Muscle layer of colon (tissue), 2 donors: Measurements from ENCODE around the gene TTC9B.

Source experiments
- H3K27ac ChIP-seq: one replicate; pipeline ENCODE4 v1.7.0; 2013; ENCODE audit warnings: low read depth, mild to moderate bottlenecking, low read length, moderate library complexity
- H3K27me3 ChIP-seq, 2 donors: one replicate each; pipeline ENCODE4 v1.7.0; 2013; ENCODE audit warnings: low read length in 2 of 2, mild to moderate bottlenecking in 2 of 2; ENCODE audit not compliant: insufficient read depth in 2 of 2, control insufficient read depth in 1 of 2
- H3K36me3 ChIP-seq: one replicate; pipeline ENCODE4 v1.7.0; 2013; ENCODE audit warnings: mild to moderate bottlenecking, low read length; ENCODE audit not compliant: insufficient read depth
- H3K4me1 ChIP-seq: one replicate; pipeline ENCODE4 v1.7.0; 2013; ENCODE audit warnings: mild to moderate bottlenecking, low read length; ENCODE audit not compliant: insufficient read depth
- H3K4me3 ChIP-seq, 2 donors: one replicate each; pipeline ENCODE4 v1.7.0; 2013; ENCODE audit warnings: low read length in 2 of 2, low read depth in 1 of 2, mild to moderate bottlenecking in 1 of 2, moderate library complexity in 1 of 2
- H3K9ac ChIP-seq: one replicate; pipeline ENCODE4 v1.7.0; 2013; ENCODE audit warnings: low read length
- H3K9me3 ChIP-seq: one replicate; pipeline ENCODE4 v1.7.0; 2013; ENCODE audit warnings: mild to moderate bottlenecking, low read length
- donor health status: abdominal sarcoma.
- donor health status: Adenocarcinoma of cecum.

The TTC9B gene

GRCh38 chr19:40217934-40218890 lies at the start of gene TTC9B:
Gene TTC9B, minus strand, starts transcription at chr19:40218384. Its CDS starts 3 bp downstream, at chr19:40218381.
- Histone ChIP-seq H3K9ac (no peak within 1 kb of the TSS), H3K9me3 (no peaks in the 10 kb centered on the region), H3K27ac (no peak within 1 kb of the TSS), H3K4me1 (no peaks in the 10 kb centered on the region), H3K27me3 (peaks cover 23 to 64% of the 10 kb centered on the region in 2 donors), H3K36me3 (no peaks in the 10 kb centered on the region), H3K4me3 (no peak within 1 kb of the TSS)

- H3K27me3 ChIP-seq: no peaks in the 10 kb centered on the region
- no peaks in the 10 kb centered on the region for H3K9me3 ChIP-seq
- H3K27ac ChIP-seq: no peak overlapping the region
- H3K36me3 ChIP-seq: peaks cover 38% of the 10 kb centered on the region
- no peak overlapping the region for H3K9ac ChIP-seq
- peaks cover 28% of the 10 kb centered on the region for H3K4me1 ChIP-seq
- no peak overlapping the region for H3K4me3 ChIP-seq
These were observed 49.4 kb upstream of the TTC9B start for GRCh38 chr19:40267601-40267997.

DNA sequence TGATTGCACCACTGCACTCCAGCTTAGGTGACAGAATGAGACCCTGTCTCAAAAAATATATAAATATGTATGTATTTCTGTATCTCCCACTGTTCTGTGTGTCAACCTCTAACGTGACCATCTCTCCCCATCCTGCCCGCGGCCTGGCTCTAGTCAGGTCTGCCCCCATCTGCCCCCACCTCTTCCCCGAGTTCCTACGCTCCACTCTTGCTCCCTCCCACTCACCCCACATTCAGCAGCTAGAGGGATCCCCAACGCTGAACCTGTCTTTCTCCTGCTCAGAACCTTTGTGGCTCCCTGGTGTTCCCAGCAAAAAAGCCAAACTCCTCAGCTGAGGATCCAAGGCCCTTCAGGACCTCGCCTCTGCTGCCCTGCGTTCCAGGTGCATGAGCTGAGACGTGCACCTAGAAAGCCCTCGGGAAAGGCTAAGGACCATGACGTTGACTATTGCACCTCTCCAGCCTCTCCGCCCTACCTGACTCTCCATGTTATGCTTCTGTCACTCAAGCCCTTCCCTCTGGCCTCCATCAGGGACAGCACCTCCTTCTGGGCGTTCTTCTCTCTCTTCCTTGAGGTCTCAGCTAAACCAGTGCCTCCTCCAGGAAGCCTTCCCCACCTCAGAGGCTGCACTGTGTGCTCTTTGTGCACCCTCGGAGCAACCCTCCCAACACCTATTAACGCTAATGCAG lies 48.9 kb upstream of the TTC9B start:
- Histone ChIP-seq H3K9ac (no peak overlapping the region), H3K27me3 (no peaks in the 10 kb centered on the region), H3K27ac (no peak overlapping the region), H3K9me3 (no peaks in the 10 kb centered on the region), H3K4me3 (no peak overlapping the region), H3K4me1 (peaks cover 28% of the 10 kb centered on the region), H3K36me3 (peaks cover 37% of the 10 kb centered on the region)

- H3K9me3 ChIP-seq: no peaks in the 10 kb centered on the region
- H3K9ac ChIP-seq: no peak overlapping the region
- peaks cover 28% of the 10 kb centered on the region for H3K4me1 ChIP-seq
- H3K36me3 ChIP-seq: peaks cover 30% of the 10 kb centered on the region
- no peak overlapping the region for H3K27ac ChIP-seq
- H3K4me3 ChIP-seq: no peak overlapping the region
- no peaks in the 10 kb centered on the region for H3K27me3 ChIP-seq
These were observed 47.9 kb upstream of the TTC9B start for GRCh38 chr19:40266119-40266518.

- Histone ChIP-seq H3K27me3 (no peaks in the 10 kb centered on the region), H3K36me3 (peaks cover 30% of the 10 kb centered on the region), H3K4me3 (no peak overlapping the region), H3K9me3 (no peaks in the 10 kb centered on the region), H3K4me1 (peaks cover 28% of the 10 kb centered on the region), H3K27ac (no peak overlapping the region), H3K9ac (no peak overlapping the region)
These were observed 47.5 kb upstream of the TTC9B start for GRCh38 chr19:40265763-40266099.

- H3K9ac ChIP-seq: no peak overlapping the region
- no peak overlapping the region for H3K4me3 ChIP-seq
- H3K27ac ChIP-seq: no peak overlapping the region
- H3K36me3 ChIP-seq: peaks cover 25% of the 10 kb centered on the region
- H3K9me3 ChIP-seq: no peaks in the 10 kb centered on the region
- H3K27me3 ChIP-seq: no peaks in the 10 kb centered on the region
- peaks cover 28% of the 10 kb centered on the region for H3K4me1 ChIP-seq
These were observed 47.0 kb upstream of the TTC9B start for GRCh38 chr19:40265055-40265762.

- H3K27ac ChIP-seq: no peak overlapping the region
- no peak overlapping the region for H3K9ac ChIP-seq
- peaks cover 22% of the 10 kb centered on the region for H3K36me3 ChIP-seq
- H3K9me3 ChIP-seq: no peaks in the 10 kb centered on the region
- no peak overlapping the region for H3K4me3 ChIP-seq
- no peaks in the 10 kb centered on the region for H3K27me3 ChIP-seq
- H3K4me1 ChIP-seq: peaks cover 28% of the 10 kb centered on the region
These were observed 46.3 kb upstream of the TTC9B start for GRCh38 chr19:40264314-40265054.

- no peaks in the 10 kb centered on the region for H3K27me3 ChIP-seq
- H3K4me3 ChIP-seq: no peak overlapping the region
- no peak overlapping the region for H3K27ac ChIP-seq
- H3K4me1 ChIP-seq: peaks cover 26% of the 10 kb centered on the region
- H3K36me3 ChIP-seq: peaks cover 22% of the 10 kb centered on the region
- no peak overlapping the region for H3K9ac ChIP-seq
- no peaks in the 10 kb centered on the region for H3K9me3 ChIP-seq
These were observed 45.5 kb upstream of the TTC9B start for GRCh38 chr19:40263440-40264313.

- Histone ChIP-seq H3K27me3 (no peaks in the 10 kb centered on the region), H3K36me3 (peaks cover 22% of the 10 kb centered on the region), H3K9me3 (no peaks in the 10 kb centered on the region), H3K9ac (no peak overlapping the region), H3K4me1 (peaks cover 15% of the 10 kb centered on the region), H3K27ac (no peak overlapping the region), H3K4me3 (no peak overlapping the region)
These were observed 44.2 kb upstream of the TTC9B start for GRCh38 chr19:40262422-40262821.

- Histone ChIP-seq H3K27ac (no peak overlapping the region), H3K27me3 (no peaks in the 10 kb centered on the region), H3K4me1 (peaks cover 7% of the 10 kb centered on the region)
These were observed 43.4 kb upstream of the TTC9B start for GRCh38 chr19:40261631-40262030.

More at GRCh38 chr19:40261631-40262030, 43.4 kb upstream of the TTC9B start:
- H3K9me3 ChIP-seq: no peaks in the 10 kb centered on the region
- peaks cover 26% of the 10 kb centered on the region for H3K36me3 ChIP-seq
- H3K4me3 ChIP-seq: no peak overlapping the region
- H3K9ac ChIP-seq: no peak overlapping the region
